DLD1 (cell line): Measurements from ENCODE around the gene TMED7.
"Not testable (repeated sequence)": the region's sequence is repeated elsewhere in the genome, so short reads cannot be mapped to it uniquely, and the experiment has no call there.

ENCODE experiments used
- in situ Hi-C: cut with HindIII; loops from 2 replicates; pipeline ENCODE4 v1.10.0; 2017; ENCODE audit warnings: low sequenced_read_pairs

TMED7 gene

DNA sequence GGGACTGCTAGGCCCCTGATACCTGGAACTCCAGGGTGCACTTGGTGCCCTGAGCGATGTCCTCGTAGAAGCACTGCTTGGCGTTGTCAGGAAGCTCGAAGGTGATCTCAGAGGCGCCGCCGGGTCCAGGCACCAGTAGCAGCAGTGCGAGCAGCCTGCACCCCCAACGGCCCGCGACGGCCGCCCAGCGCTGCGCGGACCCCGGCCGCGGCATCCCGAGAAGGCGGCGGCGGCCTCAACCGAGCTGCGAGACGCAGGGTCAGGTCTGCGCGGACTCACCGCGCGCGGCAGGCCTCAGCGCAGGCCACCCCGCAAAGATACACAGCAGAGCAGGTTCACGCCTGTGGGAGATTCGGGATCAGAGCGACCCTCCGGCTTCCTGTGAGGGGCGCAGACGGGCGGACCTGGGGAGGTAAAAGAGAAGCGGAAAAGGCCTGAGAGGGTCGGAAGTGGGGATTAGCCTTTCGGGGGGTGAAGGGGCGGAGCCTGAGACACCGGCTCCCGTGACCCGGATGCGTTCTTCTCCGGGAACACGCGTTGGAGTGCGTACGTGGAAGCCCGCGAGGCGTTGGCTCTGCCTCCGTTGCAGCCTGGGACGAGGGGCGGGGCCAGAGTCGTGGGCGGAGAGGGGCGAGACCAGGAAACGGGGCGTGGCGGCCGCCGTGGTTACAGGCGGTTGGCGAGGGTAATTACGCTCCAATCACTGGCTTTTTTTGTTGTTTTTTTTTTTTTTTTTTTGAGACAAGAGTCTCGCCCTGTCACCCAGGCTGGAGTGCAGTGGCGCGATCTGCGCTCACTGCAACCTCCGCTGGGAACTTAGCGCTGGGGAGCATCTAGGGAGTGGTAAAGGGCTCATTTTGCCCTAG is at the start of gene TMED7:
Gene TMED7 (minus strand): TSS at position 458 of the 866 bp plus-strand sequence. CDS start 244 bp downstream, at position 214.
- in situ Hi-C loops, result no loop called here

DNA sequence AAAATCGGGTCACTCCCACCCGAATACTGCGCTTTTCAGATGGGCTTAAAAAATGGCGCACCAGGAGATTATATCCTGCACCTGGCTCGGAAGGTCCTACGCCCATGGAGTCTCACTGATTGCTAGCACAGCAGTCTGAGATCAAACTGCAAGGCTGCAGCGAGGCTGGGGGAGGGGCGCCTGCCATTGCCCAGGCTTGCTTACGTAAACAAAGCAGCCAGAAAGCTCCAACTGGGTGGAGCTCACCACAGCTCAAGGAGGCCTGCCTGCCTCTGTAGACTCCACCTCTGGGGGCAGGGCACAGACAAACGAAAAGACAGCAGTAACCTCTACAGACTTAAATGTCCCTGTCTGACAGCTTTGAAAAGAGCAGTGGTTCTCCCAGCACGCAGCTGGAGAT is 48.9 kb upstream of the TMED7 start:
- in situ Hi-C loops, result not testable (repeated sequence)

DNA sequence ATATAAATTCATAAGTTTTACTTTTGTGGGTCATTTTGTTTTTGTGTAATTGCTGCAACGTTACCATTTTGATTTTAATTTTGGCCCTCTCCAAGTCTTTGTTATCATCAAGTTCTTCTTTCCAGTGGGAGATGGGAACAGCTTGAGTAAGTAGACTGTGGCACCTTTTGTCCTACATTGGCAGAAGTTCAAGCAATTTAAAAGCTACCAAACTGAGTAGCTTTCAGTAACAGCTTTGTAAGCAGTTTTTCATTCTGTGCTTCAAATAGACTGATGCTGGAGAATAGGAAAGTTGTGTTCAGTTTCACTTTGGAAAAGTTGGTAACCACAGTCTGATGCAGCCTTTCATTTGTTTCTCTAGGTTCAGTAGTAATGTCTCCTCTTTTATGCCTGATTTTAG is 47.8 kb upstream of the TMED7 start:
- in situ Hi-C loops, result no loop called here

DNA sequence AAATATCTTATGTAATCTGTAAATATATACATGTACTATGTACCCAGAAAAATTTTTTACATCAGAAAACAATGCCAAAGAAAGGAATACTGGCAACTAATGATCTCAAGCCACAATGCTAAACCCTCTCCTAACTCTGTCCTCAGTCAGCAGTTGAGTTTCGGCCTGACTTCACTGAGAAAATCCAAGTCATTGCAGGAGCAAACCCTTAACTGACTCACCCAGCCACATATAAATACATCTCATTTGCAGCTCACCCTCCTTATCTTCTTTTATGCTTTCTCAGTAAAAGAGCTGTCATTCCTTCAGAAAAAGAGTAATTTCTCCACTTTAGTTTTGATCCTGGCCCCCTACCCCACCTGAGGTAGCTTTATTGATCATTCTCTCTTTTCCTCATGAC is 46.1 kb upstream of the TMED7 start:
- in situ Hi-C loops, result no loop called here

DNA sequence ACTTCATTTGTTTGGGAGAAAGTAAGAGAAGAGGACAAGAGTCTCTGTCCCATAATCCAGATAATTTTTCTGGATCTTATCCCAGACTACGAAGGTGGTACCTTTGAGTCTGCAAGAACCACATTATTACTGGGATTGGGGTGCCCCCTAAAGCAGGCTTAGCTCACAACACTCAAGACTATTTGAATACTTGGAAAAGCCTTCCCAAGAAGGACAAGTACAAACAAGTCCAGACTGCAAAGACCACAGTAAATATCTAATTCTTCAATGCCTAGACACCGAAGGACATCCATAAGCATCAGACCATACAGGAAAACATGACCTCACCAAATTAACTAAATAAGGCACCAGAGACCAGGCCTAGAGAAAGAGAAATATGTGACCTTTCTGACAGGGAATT is 40.2 kb upstream of the TMED7 start:
- in situ Hi-C loops, result no loop called here

DNA sequence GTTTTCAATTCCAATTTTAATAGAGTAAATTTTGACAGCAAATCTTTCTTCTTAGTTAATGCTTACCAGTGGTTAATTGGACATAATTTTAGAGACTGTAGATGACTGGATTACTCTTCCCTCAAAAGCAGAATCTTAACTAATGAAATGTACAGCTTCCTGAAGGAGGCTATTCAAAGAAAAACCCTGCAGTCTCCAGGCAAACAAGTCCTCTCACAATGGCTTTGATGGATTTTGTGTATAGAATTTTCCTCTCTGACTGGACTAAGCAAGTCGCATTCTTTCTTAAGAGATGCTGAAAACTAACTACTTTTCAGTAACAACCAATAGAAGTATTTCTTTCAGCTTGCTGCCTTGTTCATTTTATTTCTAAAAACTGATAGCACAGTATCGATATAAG is 35.7 kb upstream of the TMED7 start:
- in situ Hi-C loops, result no loop called here

DNA sequence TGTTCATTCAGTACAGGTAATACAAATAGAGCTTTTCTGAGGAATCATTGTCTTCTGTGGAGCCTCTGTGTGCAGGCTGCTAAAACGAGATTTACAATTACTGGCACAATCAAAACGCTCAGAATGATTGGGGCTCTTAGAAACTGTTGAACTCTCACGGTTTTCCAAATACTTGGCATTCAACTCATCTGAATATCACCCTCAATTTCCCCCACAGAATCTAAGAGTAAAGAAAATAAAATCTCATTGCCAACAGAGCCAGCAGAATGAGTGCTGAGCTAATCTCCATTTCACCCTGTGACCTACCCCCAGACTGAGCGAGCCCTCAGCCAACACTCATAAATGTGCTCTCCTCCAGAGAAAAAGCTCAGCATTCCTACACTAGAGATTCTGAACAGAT is 35.3 kb upstream of the TMED7 start:
- in situ Hi-C loops, result no loop called here

DNA sequence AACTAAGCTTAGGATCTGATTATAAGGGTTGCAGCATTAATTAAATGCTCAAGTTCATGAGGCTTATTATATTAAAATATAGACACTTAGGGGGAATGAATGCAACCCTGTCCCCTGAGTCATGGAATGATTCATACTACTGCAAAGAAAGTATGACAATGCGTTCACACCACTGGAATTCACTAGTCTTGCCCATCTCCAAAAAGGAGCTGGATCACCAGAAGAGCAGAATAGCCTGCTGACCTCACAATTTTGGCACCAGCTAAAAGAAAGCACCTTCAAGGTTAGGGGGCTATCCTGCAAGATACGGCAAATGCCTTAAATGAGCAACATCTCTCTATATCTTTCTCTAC is 32.0 kb upstream of the TMED7 start:
- in situ Hi-C loops, result no loop called here

DNA sequence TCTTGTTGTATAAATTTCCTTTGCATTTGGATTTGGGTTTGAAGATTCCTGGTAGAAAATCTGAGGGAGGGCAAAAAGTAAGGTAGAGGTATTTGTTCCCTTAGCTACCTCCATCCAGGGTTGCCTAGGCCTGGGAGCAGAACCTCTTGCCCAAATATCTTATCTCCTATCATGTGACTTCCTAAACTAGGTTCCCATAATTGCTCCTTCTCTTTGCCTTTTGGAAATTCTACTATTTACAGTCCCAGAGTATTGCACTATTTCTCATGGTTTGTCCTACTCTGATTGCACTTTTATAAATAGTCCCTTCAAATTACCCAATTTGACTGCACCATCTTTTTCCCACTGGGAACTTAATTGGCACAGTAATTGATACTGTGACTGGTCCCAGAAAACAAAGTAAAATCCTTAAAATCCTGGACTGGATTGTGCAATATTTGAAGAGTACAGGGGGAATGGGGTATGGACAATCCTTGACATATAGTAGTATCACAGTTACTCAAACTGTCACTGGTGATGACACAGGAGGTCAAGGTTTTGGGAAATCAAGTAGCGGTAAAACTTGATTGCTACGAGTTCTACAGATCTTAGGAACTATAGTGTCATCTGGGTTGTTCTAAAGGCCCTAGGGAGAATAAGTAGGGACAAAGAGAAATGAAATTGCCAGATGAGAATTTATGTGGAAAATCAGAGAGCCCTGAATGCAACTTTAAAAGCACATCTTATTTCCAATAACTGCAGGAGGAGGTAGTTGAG is 31.5 kb upstream of the TMED7 start:
- in situ Hi-C loops, result no loop called here

DNA sequence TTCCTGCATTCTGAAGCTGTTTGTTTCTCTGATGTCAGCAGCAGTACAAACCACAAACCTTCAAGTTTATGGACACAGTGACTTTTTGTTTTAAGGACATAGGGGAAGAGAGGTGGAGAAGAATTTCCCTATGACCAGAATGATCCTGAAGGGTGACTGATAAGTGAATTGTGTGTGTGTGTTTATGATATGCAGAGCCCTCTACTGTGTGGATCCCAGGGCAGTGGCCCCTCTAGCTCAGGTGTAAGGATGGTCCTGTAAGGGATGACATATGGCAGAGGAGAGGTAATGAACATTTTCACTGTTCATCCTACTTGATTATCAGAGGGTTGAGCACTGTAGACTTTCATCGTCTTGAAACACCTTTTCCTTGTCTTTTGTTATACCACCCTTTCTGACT is 30.6 kb upstream of the TMED7 start:
- in situ Hi-C loops, result no loop called here

DNA sequence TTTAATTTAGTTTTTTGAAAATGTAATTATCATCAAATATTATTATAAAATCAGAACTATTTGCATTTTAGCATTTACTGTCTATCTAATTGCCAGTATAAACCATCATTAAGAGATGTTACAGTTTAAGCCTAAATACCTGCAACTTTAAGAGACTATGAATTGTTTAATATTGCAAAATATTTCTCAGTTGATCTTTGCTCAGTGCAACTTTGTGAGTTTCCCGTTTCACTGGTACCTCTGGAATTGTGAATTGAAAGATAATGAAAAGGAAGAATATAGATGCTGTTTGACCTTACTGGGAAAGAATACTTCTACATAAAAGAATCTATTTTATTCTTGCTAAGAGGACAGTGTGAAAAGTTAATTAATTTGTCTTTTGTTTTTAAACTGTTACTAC is 30.2 kb upstream of the TMED7 start:
- in situ Hi-C loops, result no loop called here

DNA sequence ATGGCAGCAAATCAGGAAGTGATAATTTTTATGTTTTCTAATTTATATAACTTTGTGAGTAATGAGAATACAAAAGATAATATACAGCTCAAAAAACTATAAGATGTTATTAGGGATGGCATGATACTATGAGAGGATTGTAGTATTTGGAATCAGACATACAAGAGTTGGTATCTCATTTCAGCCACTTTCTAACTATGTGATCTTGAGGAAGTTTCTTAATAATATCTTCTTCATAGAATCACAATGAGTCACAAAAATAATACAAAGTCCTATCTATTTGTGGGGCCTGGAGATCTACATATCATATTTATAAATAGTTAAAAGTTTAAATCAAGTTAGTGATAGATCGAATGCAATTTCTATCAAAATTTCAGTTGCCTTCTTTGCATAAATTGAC is 23.7 kb upstream of the TMED7 start:
- in situ Hi-C loops, result no loop called here

DNA sequence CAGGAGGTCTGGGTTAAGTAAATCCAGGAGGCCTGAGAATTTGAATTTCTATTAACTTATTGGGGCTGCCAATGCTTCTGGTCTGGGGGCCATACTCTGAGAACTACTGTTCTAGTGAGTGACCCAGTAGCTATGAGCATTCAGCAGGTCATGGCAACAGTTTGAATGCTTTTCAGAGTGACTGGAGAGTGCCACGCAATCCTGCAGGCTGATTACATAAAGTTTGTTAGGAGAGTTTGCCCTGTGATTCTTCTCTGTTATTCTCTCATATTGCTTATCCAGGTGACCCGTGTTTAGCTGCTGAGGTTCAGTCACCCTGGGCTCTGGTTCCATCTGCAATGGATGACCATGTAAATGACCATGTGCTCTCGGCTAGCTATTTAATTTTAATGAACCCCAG is 22.2 kb upstream of the TMED7 start:
- in situ Hi-C loops, result no loop called here

DNA sequence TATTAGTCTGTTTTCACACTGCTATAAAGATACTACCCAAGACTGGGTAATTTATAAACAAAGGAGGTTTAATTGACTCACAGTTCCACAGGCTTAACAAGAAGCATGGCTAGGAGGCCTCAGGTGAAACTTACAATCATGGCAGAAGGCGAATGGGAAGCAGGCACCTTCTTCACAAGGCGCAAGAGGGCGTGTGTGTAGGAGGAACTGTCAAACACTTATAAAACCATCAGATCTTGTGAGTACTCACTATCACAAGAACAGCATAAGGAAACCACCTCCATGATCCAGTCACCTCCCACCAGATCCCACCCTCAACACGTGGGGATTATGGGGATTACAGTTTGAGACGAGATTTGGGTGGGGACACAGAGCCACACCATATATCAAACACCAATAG is 19.6 kb upstream of the TMED7 start:
- in situ Hi-C loops, result not testable (repeated sequence)

DNA sequence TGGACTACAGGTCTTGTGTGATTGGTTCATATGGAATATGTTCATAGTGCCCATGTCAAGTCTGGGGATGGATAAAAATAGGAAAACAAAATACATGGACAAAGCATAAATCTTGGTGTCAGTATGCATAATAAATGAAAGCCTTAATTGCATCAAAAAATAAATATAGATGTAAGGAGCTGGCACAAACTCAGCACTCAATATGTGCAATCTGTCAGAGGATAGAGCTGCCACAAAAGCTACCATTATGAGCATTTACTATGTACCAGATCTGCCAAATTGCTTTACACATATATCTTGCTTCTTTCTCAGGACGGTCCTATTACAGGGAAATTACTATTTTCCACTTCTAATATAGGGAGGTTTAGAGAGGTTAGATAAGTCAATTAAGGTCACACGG is 18.2 kb upstream of the TMED7 start:
- in situ Hi-C loops, result no loop called here

DNA sequence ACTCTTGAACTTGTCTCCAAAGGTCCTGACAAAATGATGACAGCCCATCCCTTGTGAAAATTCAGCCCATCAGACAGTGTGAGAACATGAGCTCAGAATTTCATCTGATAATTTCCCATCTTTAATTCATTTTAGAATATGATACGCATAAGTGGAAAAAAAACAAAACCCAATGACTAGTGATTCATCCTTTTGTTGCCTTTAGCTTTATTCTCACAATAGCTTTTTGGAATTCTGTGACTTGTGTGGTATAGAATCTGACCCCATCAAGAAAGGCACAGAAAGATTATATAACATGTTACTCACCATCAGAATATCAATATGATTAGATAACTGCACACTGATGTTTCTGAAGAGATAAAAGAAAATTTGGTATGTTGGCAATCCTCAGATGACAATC is 16.1 kb upstream of the TMED7 start:
- in situ Hi-C loops, result no loop called here

DNA sequence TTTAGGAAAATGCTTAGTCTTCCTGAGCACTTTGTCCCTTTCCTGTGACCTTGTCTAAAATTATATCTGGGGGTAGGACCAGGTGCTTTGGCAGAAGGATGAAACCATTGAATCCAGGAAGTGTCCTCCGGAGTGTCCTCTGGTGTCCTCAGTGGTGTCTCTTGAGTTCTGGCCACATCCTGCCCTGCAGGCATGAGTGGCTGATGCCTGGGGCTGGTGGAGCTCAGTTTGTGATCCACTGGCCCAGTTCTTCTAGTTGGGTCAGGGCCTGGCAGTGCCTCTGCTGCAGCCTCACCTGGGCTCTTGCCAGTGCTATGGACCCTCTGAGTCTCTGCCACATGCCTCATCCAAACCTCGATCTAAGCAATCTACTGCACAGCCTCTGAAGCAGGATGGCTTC is 14.4 kb upstream of the TMED7 start:
- in situ Hi-C loops, result no loop called here

DNA sequence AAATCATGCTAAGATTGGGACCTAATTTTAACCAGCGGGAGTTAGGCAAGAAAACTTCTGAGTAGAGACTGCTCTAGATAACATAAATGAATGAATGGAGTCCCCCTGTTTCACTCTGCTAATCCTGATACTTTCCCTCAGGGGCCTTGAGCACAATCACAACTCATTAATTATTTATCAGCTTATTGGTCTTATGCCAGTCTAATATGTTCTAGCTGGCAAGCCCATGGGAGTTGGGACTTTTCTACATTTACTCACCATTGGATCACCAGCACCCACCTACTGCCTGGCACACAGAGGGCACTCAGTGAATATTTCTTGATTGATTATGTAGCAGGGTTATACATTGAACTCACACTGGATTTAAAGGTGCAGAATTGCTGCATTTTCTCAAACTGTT is 13.5 kb upstream of the TMED7 start:
- in situ Hi-C loops, result no loop called here

DNA sequence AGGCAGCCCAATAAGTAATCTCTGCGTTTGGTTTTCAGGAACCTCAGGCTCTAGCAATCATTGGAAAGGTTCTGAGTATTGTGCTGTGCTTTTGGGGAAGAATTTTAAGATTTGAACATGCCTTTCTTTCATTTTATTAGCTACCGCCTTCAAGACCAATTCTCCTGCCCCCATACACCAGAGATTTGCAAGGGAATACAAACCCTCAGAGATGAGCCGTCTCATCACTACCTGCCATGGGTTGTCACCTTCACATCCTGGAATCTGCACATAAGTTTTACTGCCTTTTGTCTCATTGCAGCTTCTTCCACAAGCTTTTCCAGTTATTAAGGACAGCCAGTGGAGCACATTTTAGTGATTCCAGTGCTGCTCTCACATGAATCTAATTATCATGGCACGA is 11.7 kb upstream of the TMED7 start:
- in situ Hi-C loops, result no loop called here

DNA sequence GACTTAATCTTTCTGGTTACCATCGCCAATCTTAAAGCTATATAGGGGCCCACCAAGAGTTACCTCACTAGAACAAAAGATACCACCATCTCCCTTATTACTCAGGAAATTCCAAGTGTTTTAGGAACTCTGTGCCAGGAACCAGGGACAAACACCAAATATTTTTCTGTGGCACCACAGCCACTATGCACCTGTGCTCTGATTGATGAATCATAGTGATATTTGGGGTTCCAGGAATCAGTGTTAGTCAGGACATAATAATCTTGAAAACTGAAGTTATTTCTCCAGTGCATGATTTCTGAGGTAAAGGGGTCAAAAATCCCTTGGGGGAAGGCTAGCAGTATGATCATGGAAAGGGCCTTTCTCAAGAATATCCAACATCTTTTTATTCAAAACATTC is 10.2 kb upstream of the TMED7 start:
- in situ Hi-C loops, result no loop called here

DNA sequence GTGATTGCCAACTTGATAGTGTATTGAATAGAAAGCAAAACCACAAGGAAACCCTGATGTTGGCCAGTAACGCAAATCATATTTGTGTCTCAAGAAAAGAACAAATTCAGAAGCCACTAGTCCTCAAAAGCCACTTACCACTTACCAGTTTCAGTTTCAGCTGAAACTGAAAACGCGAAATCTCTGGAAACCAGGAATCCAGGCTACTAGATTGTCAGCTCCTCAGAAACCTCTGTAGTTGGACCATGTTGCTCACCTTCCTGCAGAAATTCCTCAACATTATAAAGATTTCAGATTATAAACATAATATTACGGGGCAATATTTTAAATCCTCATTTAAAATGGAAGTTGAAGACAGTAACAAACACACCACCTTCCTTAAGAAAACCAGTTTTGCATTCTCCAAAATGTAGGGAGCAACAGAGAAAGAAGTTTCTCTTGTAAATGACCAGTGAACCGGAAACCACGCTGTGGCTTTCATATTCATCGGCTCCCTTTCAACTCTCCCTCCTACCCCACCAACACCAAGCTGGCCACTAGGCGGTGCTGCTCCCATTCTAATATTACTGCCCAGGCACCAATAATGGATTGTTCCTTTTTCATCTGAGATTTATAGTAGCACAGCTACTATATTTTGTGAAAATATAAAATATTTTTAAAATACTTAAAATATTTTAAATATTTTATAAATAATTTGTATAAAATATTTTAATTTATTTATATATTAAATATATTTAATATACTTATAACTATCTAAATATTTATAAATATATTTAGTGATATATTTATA is 8.7 kb upstream of the TMED7 start:
- in situ Hi-C loops, result no loop called here

DNA sequence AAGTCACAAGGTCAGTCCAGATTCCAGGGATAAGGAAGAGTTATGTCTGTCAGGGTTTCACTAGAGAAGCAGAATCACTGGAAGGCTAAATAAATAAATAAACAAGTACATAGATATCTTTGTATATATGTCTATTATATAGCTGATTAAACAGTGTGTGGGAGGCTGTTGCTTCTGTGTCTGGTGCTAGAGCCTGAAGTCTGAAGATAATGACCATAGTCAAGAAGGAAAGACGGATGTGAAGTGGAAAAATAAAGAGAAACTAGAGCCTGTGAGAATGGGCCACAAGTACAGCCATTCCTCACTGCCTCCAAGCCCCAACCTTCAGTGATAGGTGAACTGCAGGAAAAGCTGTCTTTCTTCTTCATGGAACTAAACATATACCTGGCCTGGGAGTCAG is 4.1 kb upstream of the TMED7 start:
- in situ Hi-C loops, result no loop called here
